Fibroblast of peridontal ligament (primary cell): ENCODE measurements around the gene IL21.
"Not testable (repeated sequence)": the region's sequence is repeated elsewhere in the genome, so short reads cannot be mapped to it uniquely, and the experiment has no call there.

Source experiments
- DNase-seq: peaks from one replicate; pipeline ENCODE4 v3.0.0-alpha.2; 2010; ENCODE audit errors: extremely low read depth

IL21 gene

DNA sequence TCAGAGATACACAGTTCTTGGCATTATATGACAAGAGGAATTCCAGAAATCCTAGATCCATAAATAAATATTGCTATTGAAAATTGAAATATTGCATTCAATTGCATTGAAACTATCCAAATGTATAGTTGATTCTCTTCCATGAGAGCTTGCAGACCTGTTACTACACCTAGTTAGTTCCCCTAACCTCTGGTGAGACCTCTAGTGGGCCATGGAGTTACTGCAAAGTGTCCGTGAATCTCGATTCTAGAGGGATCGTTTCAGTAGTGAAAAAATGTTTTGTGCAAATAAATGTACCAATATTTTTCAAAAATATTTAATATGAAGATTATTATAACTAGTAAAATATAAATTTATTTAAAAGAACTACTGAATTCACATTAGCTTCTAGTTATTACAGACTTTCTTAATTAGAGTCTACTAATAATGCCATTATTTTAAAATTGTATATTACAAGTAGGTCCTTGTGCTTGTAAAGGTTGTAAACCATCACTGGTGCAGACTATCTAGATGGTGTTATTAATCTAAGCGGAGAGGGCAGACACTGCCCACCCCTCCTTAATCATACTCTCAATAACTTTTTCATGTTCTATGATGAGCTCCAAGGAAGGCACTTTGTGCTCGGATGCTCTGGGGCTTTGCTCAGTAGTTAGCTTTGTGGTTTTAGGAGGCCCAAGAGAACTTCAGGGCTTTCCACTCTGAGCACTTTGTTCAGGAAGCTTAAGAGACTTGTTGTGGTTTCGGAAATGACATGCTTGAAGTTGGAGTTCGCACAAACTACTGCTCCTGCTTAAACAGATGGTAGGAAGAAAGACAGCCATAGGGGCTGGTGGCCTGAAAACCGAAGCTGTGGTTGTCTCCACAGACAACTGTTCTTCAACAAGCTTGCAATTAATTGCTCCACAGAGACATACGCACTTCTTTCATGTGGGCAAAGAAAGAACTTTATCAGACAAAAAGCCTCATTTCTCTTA, 42.8 kb downstream of the IL21 start:
- DNase-seq = peak; percentile 61

DNA sequence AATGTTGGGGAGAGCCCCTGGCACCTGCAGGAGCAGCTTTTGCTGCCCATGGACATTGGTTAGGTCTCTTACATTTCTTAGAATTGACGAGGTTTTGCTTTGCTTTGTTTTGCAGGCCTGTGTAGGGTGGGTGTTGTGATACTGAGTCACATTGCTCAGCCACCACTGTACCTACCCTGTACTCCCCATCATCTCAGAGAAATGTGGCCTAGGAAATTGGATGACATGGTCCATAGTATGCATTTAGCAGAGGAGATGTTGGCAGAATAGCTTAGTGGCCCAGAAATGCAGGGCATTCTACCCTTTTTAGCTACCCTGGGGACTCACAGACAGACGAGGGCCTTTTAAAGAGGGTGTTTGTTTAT, 43.7 kb downstream of the IL21 start:
- DNase-seq = no peak

DNA sequence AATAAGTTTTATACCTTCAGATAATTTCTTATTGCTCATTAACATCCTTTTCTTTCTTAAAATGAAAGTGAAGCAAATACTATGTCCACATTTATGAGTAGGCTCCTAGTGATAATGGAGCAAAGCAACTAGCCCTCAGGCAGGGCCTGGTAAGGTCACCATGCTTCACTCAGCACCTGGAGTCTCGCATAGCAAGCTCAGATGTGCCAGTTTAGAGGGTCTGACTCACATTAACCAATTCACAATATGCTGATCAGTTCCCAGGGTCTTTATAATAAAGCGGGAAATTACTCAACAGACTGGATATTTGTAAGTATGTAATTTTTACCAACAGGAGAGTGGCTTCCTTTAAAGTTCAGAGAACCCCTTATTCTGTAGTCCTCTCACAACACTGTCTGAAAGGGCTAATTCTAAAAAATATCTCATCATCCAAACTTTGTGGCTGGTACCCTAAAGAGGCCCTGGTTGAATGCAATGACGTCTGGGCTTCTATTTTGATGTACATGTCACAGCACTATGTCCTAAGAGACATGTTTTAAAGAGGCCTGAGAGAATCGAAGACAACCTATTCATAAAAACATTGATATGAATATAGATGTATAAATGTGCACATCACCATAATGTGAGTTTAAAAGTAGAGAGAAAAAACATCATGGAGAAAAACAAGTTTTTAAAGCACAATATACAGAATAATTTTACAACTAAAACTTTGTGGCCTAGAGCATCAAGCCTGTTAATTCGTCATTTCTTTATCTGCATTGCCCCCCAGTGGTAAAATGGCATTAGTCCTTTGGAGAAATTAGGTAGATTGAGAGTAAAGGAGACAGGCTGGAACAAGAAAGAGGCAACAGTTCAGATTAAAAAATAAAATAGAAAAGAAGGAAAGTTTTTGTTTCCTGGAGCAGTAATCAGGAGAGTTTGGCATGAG, 44.3 kb downstream of the IL21 start:
- peak; percentile 71 for DNase-seq

DNA sequence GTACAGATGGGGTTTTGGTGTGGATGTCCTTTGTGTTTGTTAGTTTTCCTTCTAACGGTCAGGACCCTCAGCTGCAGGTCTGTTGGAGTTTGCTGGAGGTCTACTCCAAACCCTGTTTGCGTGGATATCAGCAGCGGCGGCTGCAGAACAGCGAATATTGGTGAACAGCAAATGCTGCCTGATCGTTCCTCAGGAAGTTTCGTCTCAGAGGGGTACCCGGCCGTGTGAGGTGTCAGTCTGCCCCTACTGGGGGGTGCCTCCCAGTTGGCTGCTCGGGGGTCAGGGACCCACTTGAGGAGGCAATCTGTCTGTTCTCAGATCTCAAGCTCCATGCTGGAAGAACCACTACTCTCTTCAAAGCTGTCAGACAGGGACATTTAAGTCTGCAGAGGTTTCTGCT, 46.5 kb downstream of the IL21 start:
- DNase-seq = not testable (repeated sequence)

DNA sequence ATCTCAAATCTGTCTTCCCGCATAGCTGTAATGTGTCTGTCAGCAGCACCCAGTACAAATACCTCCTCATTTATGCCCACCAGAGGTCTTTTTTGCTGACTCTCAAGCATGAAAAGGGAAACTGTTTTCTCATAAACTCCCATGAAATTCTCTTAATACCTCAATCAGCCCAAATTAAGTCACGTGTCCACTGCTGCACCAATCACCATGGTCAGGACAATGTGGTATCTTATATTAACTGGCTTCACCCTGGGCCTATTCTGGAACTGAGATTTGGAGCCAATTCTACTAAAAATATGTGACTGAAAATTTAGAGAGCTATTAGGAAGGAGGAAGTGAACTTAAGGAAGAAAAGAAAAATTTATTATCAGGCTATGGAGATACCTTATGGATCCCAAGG, 58.4 kb downstream of the IL21 start:
- no peak for DNase-seq
